NCI-H460 (cell line): ENCODE results near the gene INA. TPM values are rescaled to one million over a fixed set of nuclear protein-coding genes. Genes with fewer than 3 reads are reported as not detected.

ENCODE experiments used
- small RNA-seq, 2 experiments: library from RNA; depleted of rRNA; stranded (forward); fragments of <200 nt; gene quantifications; one replicate each; pipeline ENCODE3, GENCODE V24; 2014
- total RNA-seq: library from RNA; depleted of rRNA; stranded (reverse); fragments of >200 nt; shearing (Covaris generic); gene quantifications from 2 replicates; pipeline ENCODE4 v1.2.3, GENCODE V29; 2014; rRNA removed

Gene INA
- total RNA-seq, 1 experiment from 2014 or later, result not detected

Small RNAs within 50 kb of the gene (small RNA-seq; reads per million reads assigned to genes)
- 0 reads per million in 2 experiments for gene RNU11-3P

Other genes starting within 250 kb of the INA start
- gene NT5C2, start 83.9 kb upstream of the INA start, total RNA-seq, result 170 and 220 TPM in 2 replicates
- 0.17 and 0.29 TPM in 2 replicates for gene RPEL1, start 31.3 kb upstream of the INA start, total RNA-seq
- gene PCGF6, start 74.0 kb downstream of the INA start, total RNA-seq, result 12.9 and 15.3 TPM in 2 replicates
- 9.1 and 9.8 TPM in 2 replicates for gene TAF5, start 90.8 kb downstream of the INA start, total RNA-seq
- gene ATP5MK, start 119.3 kb downstream of the INA start, total RNA-seq, result 409 and 479 TPM in 2 replicates
- 45.6 and 51.4 TPM in 2 replicates for gene PDCD11, start 119.5 kb downstream of the INA start, total RNA-seq
- 16.6 and 18.1 TPM in 2 replicates for gene CALHM2, start 175.2 kb downstream of the INA start, total RNA-seq
- not detected in 2 replicates for gene CALHM1, start 181.8 kb downstream of the INA start, total RNA-seq
- gene CALHM3, start 202.1 kb downstream of the INA start, total RNA-seq, result not detected in 2 replicates
- 0.14 TPM in 1 of 2 replicates, not detected in the other for gene NEURL1, start 216.6 kb downstream of the INA start, total RNA-seq